ENCODE measurements around the gene MBD4.

MBD4 gene

GRCh38 chr3:129460155-129460554, 20.4 kb upstream of the MBD4 start:
- Histone ChIP-seq H3K27me3 (ENCODE audit: insufficient read depth, poor library complexity, severe bottlenecking) (no peaks in the 10 kb centered on the region), H3K4me3 (ENCODE audit: severe bottlenecking) (no peak overlapping the region), H3K27ac (ENCODE audit: poor library complexity, severe bottlenecking) (no peak overlapping the region), H3K4me1 (ENCODE audit: insufficient read depth, poor library complexity, severe bottlenecking) (peaks cover 6% of the 10 kb centered on the region), H3K9me3 (ENCODE audit: severe bottlenecking) (no peaks in the 10 kb centered on the region), H3K36me3 (ENCODE audit: low read depth) (peaks cover 15% of the 10 kb centered on the region; the same call in 1 of the 2 replicates)
- TF ChIP-seq CTCF (IDR thresholded peaks at IDR 0.05; ENCODE audit: poor library complexity, severe bottlenecking): no peak
- no peak for DNase-seq (ENCODE audit: low spot score)
- ATAC-seq (ENCODE audit: low read depth): no peak

- Histone ChIP-seq H3K4me1 (ENCODE audit: insufficient read depth, poor library complexity, severe bottlenecking) (no peaks in the 10 kb centered on the region), H3K36me3 (ENCODE audit: low read depth) (peaks cover 11% of the 10 kb centered on the region; the same call in 1 of the 2 replicates), H3K4me3 (ENCODE audit: severe bottlenecking) (no peak overlapping the region), H3K27me3 (ENCODE audit: insufficient read depth, poor library complexity, severe bottlenecking) (no peaks in the 10 kb centered on the region), H3K27ac (ENCODE audit: poor library complexity, severe bottlenecking) (no peak overlapping the region), H3K9me3 (ENCODE audit: severe bottlenecking) (no peaks in the 10 kb centered on the region)
- ATAC-seq (ENCODE audit: low read depth) (no peak), DNase-seq (ENCODE audit: low spot score) (no peak)
- TF ChIP-seq CTCF (IDR thresholded peaks at IDR 0.05; ENCODE audit: poor library complexity, severe bottlenecking): no peak
Observed at GRCh38 chr3:129453732-129454131, 14.0 kb upstream of the MBD4 start.

- H3K27me3 ChIP-seq (ENCODE audit: insufficient read depth, poor library complexity, severe bottlenecking): no peaks in the 10 kb centered on the region
- no peaks in the 10 kb centered on the region for H3K9me3 ChIP-seq (ENCODE audit: severe bottlenecking)
- H3K4me3 ChIP-seq (ENCODE audit: severe bottlenecking): no peak overlapping the region
- no peak overlapping the region for H3K27ac ChIP-seq (ENCODE audit: poor library complexity, severe bottlenecking)
- H3K4me1 ChIP-seq (ENCODE audit: insufficient read depth, poor library complexity, severe bottlenecking): no peaks in the 10 kb centered on the region
- H3K36me3 ChIP-seq (ENCODE audit: low read depth): no peaks in the 10 kb centered on the region
- no peak for DNase-seq (ENCODE audit: low spot score)
- no peak for TF ChIP-seq CTCF (IDR thresholded peaks at IDR 0.05; ENCODE audit: poor library complexity, severe bottlenecking)
- no peak for ATAC-seq (ENCODE audit: low read depth)
Observed at GRCh38 chr3:129449279-129450115, 9.7 kb upstream of the MBD4 start.

GRCh38 chr3:129448186-129448895, 8.6 kb upstream of the MBD4 start:
- no peak overlapping the region for H3K27ac ChIP-seq (ENCODE audit: poor library complexity, severe bottlenecking)
- H3K9me3 ChIP-seq (ENCODE audit: severe bottlenecking): no peaks in the 10 kb centered on the region
- no peaks in the 10 kb centered on the region for H3K4me1 ChIP-seq (ENCODE audit: insufficient read depth, poor library complexity, severe bottlenecking)
- no peak overlapping the region for H3K4me3 ChIP-seq (ENCODE audit: severe bottlenecking)
- H3K36me3 ChIP-seq (ENCODE audit: low read depth): no peaks in the 10 kb centered on the region
- TF ChIP-seq CTCF (IDR thresholded peaks at IDR 0.05; ENCODE audit: poor library complexity, severe bottlenecking): no peak
- H3K27me3 ChIP-seq (ENCODE audit: insufficient read depth, poor library complexity, severe bottlenecking): no peaks in the 10 kb centered on the region
- ATAC-seq (ENCODE audit: low read depth) (no peak), DNase-seq (ENCODE audit: low spot score) (no peak)

All from RWPE2 (cell line).